ENCODE measurements around the gene SPTBN1. TPM values are rescaled to one million over a fixed set of nuclear protein-coding genes. Genes with fewer than 3 reads are reported as not detected.
A peak's percentile ranks its signal among the peaks of the same experiment; 100 is the strongest.

Gene SPTBN1
- total RNA-seq, 1 experiment from 2014 or later, result 202 TPM

GRCh38 chr2:54664238-54664786 lies 208.2 kb downstream of the SPTBN1 start:
- CTCF ChIA-PET, result no interaction called here
- Histone ChIP-seq H4K20me1 (ENCODE audit: low read length) (no peaks in the 10 kb centered on the region), H3K9me2 (replicated peaks; ENCODE audit: low read length) (no peaks in the 10 kb centered on the region), H3K4me3 (ENCODE audit: low read length) (no peak overlapping the region), H3K4me2 (ENCODE audit: low read length) (no peak overlapping the region), H3K9me3 (ENCODE audit: low read length) (no peaks in the 10 kb centered on the region), H3F3A (ENCODE audit: low read length, unreplicated experiment) (no peaks in the 10 kb centered on the region), H3K4me1 (ENCODE audit: insufficient read depth, low read length) (peaks cover 15% of the 10 kb centered on the region), H3K27me3 (ENCODE audit: low read length) (no peaks in the 10 kb centered on the region), H3K79me2 (ENCODE audit: low read length) (no peaks in the 10 kb centered on the region), H3K36me3 (ENCODE audit: low read depth, low read length) (peaks cover 88% of the 10 kb centered on the region), H2AFZ (ENCODE audit: low read length) (no peak overlapping the region), H3K9ac (ENCODE audit: low read length) (no peak overlapping the region), H3K27ac (ENCODE audit: low read length) (no peak overlapping the region)
- intact Hi-C loops (cut with micrococcal nuclease), result no loop called here
- ATAC-seq (no peak), DNase-seq (no peak)
- BruUV-seq (replicated peaks), result no TSS peak
- POLR2A ChIA-PET (ENCODE audit: unreplicated experiment), result no interaction called here
- TF ChIP-seq EZH2 (IDR thresholded peaks at IDR 0.05; ENCODE audit: low read length, unreplicated experiment) (no peak), EZH2phosphoT487 (IDR thresholded peaks at IDR 0.05; ENCODE audit: borderline replicate concordance, low read length) (no peak)
- TF ChIP-seq, protein P1, sequence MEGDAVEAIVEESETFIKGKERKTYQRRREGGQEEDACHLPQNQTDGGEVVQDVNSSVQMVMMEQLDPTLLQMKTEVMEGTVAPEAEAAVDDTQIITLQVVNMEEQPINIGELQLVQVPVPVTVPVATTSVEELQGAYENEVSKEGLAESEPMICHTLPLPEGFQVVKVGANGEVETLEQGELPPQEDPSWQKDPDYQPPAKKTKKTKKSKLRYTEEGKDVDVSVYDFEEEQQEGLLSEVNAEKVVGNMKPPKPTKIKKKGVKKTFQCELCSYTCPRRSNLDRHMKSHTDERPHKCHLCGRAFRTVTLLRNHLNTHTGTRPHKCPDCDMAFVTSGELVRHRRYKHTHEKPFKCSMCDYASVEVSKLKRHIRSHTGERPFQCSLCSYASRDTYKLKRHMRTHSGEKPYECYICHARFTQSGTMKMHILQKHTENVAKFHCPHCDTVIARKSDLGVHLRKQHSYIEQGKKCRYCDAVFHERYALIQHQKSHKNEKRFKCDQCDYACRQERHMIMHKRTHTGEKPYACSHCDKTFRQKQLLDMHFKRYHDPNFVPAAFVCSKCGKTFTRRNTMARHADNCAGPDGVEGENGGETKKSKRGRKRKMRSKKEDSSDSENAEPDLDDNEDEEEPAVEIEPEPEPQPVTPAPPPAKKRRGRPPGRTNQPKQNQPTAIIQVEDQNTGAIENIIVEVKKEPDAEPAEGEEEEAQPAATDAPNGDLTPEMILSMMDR (conservative IDR thresholded peaks at IDR 0.05; ENCODE audit: low read depth, low read length), result no peak

- peaks cover 88% of the 10 kb centered on the region for H3K36me3 ChIP-seq (ENCODE audit: low read depth, low read length)
- H3K4me1 ChIP-seq (ENCODE audit: insufficient read depth, low read length), result peaks cover 15% of the 10 kb centered on the region
- H3K4me3 ChIP-seq (ENCODE audit: low read length), result no peak overlapping the region
- no peaks in the 10 kb centered on the region for H3K27me3 ChIP-seq (ENCODE audit: low read length)
- H3K27ac ChIP-seq (ENCODE audit: low read length), result peak overlapping the region; percentile 26
- no peaks in the 10 kb centered on the region for H3K9me2 ChIP-seq (replicated peaks; ENCODE audit: low read length)
- TF ChIP-seq EZH2phosphoT487 (IDR thresholded peaks at IDR 0.05; ENCODE audit: borderline replicate concordance, low read length), result no peak
- TF ChIP-seq, protein P1 (conservative IDR thresholded peaks at IDR 0.05; ENCODE audit: low read depth, low read length), result peak; percentile 83
- BruUV-seq (replicated peaks), result no TSS peak
- no peaks in the 10 kb centered on the region for H3F3A ChIP-seq (ENCODE audit: low read length, unreplicated experiment)
- H3K9ac ChIP-seq (ENCODE audit: low read length), result no peak overlapping the region
- H3K4me2 ChIP-seq (ENCODE audit: low read length), result no peak overlapping the region
- ChIA-PET CTCF (interaction anchor here (0.6 to 2.1 kb wide), 6 partner anchors 14 to 562 kb away, joined by 3 to 13 read pairs (median 4); no protein-coding TSS in a partner anchor), POLR2A (ENCODE audit: unreplicated experiment) (interaction anchor here (0.6 kb wide), 1 partner anchor 106 kb away, joined by 15 read pairs; no protein-coding TSS in a partner anchor)
- ATAC-seq (peak; percentile 63; the same call in 1 of the 2 replicates), DNase-seq (peak; percentile 61)
- intact Hi-C loops (cut with micrococcal nuclease), result loop anchor here (5.0 kb wide), 2 partner anchors 37 to 172 kb away; no protein-coding TSS in a partner anchor
- H3K9me3 ChIP-seq (ENCODE audit: low read length), result no peaks in the 10 kb centered on the region
- no peaks in the 10 kb centered on the region for H3K79me2 ChIP-seq (ENCODE audit: low read length)
- no peaks in the 10 kb centered on the region for H4K20me1 ChIP-seq (ENCODE audit: low read length)
- no peak overlapping the region for H2AFZ ChIP-seq (ENCODE audit: low read length)
These were observed 209.3 kb downstream of the SPTBN1 start for GRCh38 chr2:54665436-54665856.

DNA sequence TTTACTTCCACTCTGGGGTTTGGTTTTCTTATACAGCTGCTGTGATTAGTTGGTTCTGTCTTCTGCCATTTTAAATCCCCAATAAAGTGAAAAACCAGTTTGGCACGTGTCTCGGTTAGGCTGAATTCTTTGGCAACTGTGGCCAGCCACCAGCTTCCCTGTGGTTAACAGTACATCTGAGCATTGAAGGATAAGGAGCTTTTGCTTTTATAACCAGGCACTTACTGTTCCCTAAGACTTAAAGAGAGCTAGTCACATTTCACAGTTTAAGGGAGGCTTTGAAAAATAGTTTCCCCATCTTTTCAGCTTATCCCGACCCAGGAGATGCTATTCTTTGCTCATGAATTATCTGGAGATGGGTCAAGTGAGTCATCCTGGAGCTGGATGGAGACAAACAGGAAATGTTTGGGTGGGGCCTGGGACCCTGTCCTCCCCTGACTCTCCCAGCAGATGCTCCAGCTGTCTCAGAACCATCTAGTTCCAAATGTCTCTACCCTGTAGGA lies 210.1 kb downstream of the SPTBN1 start:
- peak; percentile 59 for ATAC-seq

More for the DNA sequence above, 210.1 kb downstream of the SPTBN1 start:
- Histone ChIP-seq H3K4me2 (ENCODE audit: low read length) (no peak overlapping the region), H3K9ac (ENCODE audit: low read length) (no peak overlapping the region), H2AFZ (ENCODE audit: low read length) (no peak overlapping the region), H3K4me3 (ENCODE audit: low read length) (no peak overlapping the region), H3K9me3 (ENCODE audit: low read length) (no peaks in the 10 kb centered on the region), H3K27ac (ENCODE audit: low read length) (peak overlapping the region; percentile 26), H3K27me3 (ENCODE audit: low read length) (no peaks in the 10 kb centered on the region), H4K20me1 (ENCODE audit: low read length) (no peaks in the 10 kb centered on the region), H3K79me2 (ENCODE audit: low read length) (no peaks in the 10 kb centered on the region), H3K9me2 (replicated peaks; ENCODE audit: low read length) (no peaks in the 10 kb centered on the region), H3K4me1 (ENCODE audit: insufficient read depth, low read length) (peaks cover 15% of the 10 kb centered on the region), H3F3A (ENCODE audit: low read length, unreplicated experiment) (no peaks in the 10 kb centered on the region), H3K36me3 (ENCODE audit: low read depth, low read length) (peaks cover 84% of the 10 kb centered on the region)
- no TSS peak for BruUV-seq (replicated peaks)
- TF ChIP-seq EZH2phosphoT487 (IDR thresholded peaks at IDR 0.05; ENCODE audit: borderline replicate concordance, low read length) (no peak), EZH2 (IDR thresholded peaks at IDR 0.05; ENCODE audit: low read length, unreplicated experiment) (no peak)
- TF ChIP-seq, protein P1 (conservative IDR thresholded peaks at IDR 0.05; ENCODE audit: low read depth, low read length), result no peak
- CTCF ChIA-PET, result interaction anchor here (0.6 to 2.1 kb wide), 3 partner anchors 39 to 143 kb away, joined by 3 to 13 read pairs (median 4); no protein-coding TSS in a partner anchor
- POLR2A ChIA-PET (ENCODE audit: unreplicated experiment), result interaction anchor here (0.7 kb wide), 1 partner anchor 166 kb away, joined by 4 read pairs; no protein-coding TSS in a partner anchor
- DNase-seq, result peak; percentile 41
- intact Hi-C loops (cut with micrococcal nuclease), result loop anchor here (5.0 kb wide), 2 partner anchors 36 to 171 kb away; no protein-coding TSS in a partner anchor

Measured in PC-3 (cell line).